Measurements from ENCODE around the gene COA1.
A peak's percentile ranks its signal among the peaks of the same experiment; 100 is the strongest.

Gene COA1

GRCh38 chr7:43750016-43750887 is 20.9 kb upstream of the COA1 start:
- no peak overlapping the region for H3K4me3 ChIP-seq (ENCODE audit: low read length)
- DNase-seq (ENCODE audit: low read depth), result no peak
- TF ChIP-seq, protein P1, sequence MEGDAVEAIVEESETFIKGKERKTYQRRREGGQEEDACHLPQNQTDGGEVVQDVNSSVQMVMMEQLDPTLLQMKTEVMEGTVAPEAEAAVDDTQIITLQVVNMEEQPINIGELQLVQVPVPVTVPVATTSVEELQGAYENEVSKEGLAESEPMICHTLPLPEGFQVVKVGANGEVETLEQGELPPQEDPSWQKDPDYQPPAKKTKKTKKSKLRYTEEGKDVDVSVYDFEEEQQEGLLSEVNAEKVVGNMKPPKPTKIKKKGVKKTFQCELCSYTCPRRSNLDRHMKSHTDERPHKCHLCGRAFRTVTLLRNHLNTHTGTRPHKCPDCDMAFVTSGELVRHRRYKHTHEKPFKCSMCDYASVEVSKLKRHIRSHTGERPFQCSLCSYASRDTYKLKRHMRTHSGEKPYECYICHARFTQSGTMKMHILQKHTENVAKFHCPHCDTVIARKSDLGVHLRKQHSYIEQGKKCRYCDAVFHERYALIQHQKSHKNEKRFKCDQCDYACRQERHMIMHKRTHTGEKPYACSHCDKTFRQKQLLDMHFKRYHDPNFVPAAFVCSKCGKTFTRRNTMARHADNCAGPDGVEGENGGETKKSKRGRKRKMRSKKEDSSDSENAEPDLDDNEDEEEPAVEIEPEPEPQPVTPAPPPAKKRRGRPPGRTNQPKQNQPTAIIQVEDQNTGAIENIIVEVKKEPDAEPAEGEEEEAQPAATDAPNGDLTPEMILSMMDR (IDR thresholded peaks at IDR 0.05; ENCODE audit: insufficient read depth, low read depth, low read length, missing control alignments), result no peak

GRCh38 chr7:43749383-43749940 is 20.1 kb upstream of the COA1 start:
- TF ChIP-seq, protein P1 (IDR thresholded peaks at IDR 0.05; ENCODE audit: insufficient read depth, low read depth, low read length, missing control alignments), result no peak
- no peak for DNase-seq (ENCODE audit: low read depth)
- H3K4me3 ChIP-seq (ENCODE audit: low read length), result no peak overlapping the region

DNA sequence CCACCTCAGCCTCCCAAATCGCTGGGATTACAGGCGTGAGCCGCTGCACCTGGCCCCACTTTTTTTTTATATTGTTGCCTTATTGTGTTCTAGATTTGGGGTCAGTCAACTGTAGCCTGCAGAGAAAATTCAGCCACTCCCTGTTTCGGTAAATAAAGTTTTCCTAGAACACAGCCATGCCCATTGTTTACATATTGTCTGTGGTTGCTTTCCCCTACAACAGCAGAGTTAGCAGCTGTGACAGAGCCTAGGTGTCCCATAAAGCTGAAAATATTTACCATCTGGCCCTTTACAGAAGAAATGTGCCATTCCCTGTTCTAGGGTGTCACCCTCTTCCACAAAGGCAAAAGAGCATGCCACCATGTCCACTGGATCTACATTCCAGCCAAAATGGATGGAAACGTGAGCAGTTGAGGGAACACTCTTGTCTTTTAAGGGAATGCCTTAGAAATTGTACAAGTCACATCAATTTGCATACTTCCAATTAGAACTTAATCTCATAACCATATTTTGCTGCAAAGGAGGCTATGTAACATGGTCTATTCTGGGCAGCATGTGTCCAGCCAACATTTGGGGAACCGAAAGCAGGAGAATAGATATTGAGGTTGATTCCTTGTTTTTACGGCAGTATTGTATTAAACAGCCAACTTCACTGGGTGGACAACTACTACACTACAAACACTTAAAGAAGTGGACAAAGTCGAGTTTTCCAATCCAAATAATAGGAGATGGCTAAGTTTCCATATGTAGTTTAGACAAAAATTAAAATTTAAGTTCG is 18.2 kb upstream of the COA1 start:
- TF ChIP-seq, protein P1 (IDR thresholded peaks at IDR 0.05; ENCODE audit: insufficient read depth, low read depth, low read length, missing control alignments), result no peak

GRCh38 chr7:43742692-43743091 is 13.4 kb upstream of the COA1 start:
- no peak overlapping the region for H3K4me3 ChIP-seq (ENCODE audit: low read length)
- no peak for DNase-seq (ENCODE audit: low read depth)
- TF ChIP-seq, protein P1 (IDR thresholded peaks at IDR 0.05; ENCODE audit: insufficient read depth, low read depth, low read length, missing control alignments), result no peak

More for the DNA sequence above, 18.2 kb upstream of the COA1 start:
- H3K4me3 ChIP-seq (ENCODE audit: low read length), result no peak overlapping the region
- DNase-seq (ENCODE audit: low read depth), result no peak

GRCh38 chr7:43737467-43738127 is 8.3 kb upstream of the COA1 start:
- no peak overlapping the region for H3K4me3 ChIP-seq (ENCODE audit: low read length)
- no peak for DNase-seq (ENCODE audit: low read depth)
- TF ChIP-seq, protein P1 (IDR thresholded peaks at IDR 0.05; ENCODE audit: insufficient read depth, low read depth, low read length, missing control alignments), result no peak

DNA sequence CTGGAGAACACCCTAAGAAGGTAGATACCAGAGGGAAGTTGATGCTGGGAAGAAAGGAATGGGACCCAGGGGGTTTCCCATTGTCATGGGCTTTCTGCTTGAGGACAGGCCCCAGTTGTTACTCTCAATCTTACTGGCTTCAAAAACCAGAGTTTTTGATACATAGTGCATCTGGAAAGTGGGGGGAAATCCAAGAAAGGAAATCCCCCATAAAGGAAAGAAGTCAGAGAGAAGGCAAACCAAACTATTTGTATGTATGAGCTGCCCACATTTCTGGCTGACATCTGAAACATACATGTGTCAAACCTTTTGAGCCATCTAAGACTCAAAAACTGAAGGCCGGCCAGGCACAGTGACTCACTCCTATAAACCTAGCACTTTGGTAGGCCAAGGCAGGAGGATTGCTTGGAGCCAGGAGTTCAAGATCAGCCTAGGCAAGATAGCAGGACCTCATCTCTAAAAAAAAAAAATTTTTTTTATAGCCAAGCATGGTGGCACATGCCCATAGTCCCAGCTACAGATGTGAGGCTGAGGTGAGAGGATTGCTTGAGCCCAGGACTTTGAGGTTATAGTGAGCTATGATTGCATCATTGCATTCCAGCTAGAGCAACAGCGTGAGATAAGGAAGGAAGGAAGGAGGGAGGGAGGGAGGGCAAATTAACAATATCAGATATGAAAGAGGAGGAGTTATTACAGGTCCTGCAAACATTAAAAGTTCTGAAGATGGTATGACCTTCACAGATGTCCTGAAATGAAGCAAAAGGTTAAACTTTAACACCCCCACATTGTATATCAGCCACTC is 6.7 kb upstream of the COA1 start:
- TF ChIP-seq, protein P1 (IDR thresholded peaks at IDR 0.05; ENCODE audit: insufficient read depth, low read depth, low read length, missing control alignments), result no peak
- DNase-seq (ENCODE audit: low read depth), result peak; percentile 40
- H3K4me3 ChIP-seq (ENCODE audit: low read length), result no peak overlapping the region
